HG02840 (cell line): ENCODE data around the gene GALM.
"Not testable (repeated sequence)": the region's sequence is repeated elsewhere in the genome, so short reads cannot be mapped to it uniquely, and the experiment has no call there.

Experiments used
- ATAC-seq: cut with Tn5 transposase; IDR thresholded peaks from one replicate; pipeline ENCODE4 v1.9.1; 2021; ENCODE audit warnings: mild to moderate bottlenecking, moderate library complexity, moderate number of reproducible peaks; ENCODE audit not compliant: unreplicated experiment, low FRiP score

GALM gene

DNA sequence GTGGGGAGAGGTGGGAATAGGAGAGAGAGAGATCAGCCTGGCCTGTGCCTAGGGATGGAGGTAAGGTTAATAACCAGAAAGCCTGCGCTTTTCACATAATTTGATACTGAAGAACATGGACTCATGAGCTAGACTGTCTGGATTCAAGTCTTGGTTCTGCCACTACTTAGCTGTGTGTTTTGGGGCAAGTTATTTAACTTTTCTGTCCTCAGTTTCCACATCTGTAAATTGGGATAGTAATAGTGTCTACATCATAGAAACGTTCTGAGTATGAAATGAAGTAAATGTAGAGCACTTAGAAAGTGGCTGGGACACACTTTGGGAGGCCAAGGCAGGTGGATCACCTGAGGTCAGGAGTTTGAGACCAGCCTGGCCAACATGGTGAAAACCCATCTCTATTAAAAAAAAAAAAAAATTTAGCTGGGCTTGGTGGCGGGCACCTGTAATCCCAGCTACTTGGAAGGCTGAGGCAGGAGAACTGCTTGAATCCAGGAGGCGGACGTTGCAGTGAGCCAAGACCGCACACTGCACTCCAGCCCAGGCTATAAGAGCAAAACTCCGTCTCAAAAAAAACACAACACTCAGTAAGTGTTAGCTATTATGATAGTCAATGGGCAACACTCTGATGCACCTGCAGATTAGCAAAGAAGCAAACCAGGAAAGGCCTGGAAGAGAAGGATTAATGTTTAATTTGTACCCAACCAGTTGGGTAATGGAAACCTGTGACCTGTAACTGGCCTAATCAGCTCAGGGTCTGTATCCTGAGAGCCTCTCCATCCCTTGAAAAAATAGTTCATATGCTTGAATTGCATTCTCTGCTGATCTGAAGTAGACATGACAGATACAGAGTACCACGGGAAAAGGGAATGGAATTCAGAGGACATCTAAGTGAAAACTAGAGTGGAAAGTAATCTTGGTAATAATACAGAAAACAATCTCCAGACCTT, 6.8 kb downstream of the GALM start:
- no peak for ATAC-seq

DNA sequence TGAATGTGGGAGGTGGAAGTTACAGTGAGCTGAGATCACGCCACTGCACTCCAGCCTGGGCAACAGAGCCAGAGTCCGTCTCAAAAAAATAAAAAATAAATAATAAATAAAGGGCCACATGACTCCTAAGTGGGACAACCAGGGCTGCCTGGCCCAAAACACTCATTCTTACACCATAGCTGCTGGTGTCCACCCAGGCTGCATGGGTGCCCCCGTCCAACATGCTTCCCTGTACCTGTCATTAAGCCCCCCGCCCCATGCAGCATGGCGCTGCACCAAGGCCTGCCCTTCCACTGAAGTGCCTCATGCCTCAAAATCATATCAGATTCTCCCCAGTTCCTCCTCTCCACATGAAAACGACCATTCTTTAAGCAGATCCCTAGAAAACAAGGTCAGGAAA, 10.8 kb downstream of the GALM start:
- no peak for ATAC-seq

DNA sequence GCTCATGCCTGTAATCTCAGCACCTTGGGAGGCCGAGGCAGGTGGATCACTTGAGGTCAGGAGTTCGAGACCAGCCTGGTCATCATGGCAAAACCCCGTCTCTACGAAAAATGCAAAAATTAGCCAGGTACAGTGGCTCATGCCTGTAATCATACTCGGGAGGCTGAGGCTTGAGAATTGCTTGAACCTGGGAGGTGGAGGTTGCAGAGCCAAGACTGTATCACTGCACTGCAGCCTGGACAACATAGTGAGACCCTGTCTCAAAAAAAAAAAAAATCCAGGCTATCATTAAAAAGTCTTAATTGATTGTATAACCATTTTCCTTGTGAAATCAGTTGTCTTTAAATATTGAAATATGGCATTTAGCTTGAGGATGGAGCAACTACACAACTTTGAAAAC, 15.0 kb downstream of the GALM start:
- ATAC-seq = not testable (repeated sequence)

DNA sequence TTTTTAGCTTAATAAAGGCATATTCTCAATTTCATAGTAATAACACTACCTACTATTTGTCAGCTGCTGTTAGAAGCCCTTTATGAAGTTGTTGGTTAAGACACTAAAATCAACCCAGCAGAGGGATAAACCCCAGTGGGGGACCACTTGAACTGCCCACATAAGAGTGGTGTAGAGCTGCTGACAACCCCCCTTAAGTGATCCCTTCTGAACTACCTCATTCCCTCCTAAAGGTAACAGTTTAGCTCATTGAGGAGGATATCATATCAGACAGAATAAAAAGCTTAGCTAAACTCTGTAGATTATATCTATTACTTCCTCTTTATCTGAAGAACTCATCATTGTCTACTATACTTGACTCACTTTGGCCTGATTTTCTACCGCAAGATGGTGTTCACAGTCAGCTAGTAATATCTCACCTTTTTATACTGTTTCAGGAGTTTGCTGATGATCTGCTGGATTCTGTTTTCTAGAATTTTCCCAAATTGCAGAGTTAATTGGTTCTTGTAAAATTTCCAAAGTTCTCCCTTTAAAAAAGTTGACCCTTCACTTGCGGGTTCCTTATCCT, 16.2 kb downstream of the GALM start:
- no peak for ATAC-seq

DNA sequence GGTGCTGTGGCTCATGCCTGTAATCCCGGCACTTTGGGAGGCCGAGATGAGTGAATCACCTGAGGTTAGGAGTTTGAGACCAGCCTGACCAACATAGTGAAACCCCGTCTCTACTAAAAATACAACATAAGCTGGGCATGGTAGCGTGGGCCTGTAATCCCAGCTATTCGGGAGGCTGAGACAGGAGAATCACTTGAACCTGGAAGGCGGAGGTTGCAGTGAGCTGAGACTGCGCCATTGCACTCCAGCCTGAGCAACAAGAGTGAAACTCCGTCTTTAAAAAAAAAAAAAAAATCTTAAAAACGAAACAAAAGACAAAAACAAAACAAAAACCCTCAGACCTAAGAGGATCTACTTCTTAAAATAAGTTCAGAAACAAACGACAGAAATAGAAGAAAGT, 16.7 kb downstream of the GALM start:
- not testable (repeated sequence) for ATAC-seq

DNA sequence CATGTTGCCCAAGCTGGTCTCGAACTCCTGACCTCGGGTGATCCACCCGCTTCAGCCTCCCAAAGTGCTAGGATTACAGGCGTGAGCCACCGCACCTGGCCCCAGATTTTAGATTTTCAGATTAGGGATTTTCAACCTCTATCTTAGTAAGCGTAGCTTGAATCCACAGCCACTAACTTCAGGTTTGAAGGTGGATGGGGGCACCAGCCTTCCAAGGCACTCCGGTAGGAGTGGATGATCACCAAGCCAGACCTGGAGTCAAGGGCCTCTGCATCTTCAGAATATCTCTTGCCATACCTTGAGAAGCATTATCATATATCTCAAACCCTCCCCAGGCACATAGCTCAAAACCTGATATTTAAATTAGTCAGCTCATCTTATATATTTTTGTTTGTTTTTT, 17.9 kb downstream of the GALM start:
- no peak for ATAC-seq

DNA sequence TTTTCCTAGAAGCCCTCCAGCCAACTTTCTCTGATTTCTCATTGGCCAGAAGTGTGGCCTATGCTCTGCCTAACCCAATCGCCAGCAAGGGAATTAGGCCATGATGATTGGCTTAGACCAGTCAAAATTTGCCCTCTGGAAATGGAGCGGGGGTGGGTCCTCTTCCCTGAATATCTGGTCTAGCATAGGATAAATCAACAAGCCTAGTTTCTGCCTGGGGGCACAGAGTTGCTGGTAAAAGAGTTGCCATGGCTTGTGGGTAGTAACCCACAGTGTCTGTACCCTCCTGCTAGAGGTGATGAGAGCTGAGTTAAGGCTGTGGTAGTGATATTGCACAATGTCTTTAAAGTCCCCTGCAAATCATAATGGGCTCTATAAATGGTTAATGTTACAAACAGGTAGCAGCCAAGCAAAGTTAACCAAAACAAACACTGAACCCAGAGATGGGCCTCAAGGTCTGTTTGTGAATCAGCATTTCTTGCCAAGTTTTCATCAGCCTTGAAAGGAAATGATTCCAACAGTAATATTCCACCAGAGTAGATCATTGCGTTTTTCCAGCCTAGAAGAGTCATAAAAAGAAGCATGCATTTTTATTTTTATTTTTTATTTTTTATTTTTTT, 19.3 kb downstream of the GALM start:
- no peak for ATAC-seq

DNA sequence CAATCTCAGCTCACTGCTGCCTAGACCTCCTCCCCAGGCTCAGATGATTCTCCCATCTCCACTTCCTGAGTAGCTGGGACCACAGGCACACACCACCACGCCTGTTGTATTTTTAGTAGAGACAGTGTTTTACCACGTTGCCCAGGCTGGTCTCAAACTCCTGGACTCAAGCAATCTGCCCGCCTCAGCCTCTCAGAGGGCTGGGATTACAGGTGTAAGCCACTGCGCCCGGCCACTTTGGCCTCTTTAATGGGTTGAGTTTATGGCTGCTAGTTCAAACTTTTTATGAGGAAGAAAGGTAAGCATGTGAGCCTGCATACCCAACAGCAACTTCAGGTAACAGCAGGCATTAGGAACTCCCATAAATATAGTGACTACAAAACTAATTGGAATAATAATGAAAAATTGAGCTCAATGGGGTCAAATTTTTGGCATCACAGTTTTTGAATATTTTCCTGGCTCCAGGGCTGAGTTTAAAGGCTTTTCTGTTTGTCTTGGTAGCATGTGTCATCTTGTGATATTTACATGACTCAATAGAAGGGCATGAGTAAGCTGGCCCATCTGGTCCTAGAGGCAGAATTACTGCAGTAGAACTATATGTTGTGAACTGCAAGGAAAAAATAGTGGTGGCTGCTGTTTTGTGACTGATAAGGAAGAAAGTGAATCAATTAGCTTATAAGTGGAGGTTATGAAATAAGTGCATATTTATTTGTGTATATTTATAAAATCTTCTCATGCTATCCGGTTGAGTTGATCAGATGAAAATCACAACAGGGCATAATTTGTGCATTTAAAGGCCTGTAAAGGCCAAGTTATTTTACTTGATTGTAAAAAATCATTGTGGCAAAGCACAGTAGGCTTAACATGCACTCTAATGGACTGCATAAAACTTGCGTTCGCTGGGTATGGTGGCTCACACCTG, 24.8 kb downstream of the GALM start:
- ATAC-seq = no peak

DNA sequence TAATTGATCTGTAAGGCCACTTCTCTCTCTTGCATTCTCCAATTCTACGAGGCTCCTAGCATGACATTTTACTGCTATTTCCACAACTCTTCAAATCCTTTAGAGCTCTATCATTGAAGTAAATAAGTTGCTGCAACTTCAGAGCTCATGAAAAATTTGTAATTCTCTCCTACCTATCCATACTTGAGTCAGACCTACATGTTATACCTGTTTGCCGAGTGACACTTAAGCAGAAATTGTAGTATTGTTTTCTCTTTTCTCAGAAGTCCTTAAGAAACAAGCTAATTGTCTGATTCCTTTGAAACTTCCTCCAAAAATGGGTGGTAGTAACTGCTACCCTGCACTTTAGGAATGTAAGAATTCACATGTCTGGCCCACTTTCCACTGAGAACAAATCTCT, 26.1 kb downstream of the GALM start:
- no peak for ATAC-seq

DNA sequence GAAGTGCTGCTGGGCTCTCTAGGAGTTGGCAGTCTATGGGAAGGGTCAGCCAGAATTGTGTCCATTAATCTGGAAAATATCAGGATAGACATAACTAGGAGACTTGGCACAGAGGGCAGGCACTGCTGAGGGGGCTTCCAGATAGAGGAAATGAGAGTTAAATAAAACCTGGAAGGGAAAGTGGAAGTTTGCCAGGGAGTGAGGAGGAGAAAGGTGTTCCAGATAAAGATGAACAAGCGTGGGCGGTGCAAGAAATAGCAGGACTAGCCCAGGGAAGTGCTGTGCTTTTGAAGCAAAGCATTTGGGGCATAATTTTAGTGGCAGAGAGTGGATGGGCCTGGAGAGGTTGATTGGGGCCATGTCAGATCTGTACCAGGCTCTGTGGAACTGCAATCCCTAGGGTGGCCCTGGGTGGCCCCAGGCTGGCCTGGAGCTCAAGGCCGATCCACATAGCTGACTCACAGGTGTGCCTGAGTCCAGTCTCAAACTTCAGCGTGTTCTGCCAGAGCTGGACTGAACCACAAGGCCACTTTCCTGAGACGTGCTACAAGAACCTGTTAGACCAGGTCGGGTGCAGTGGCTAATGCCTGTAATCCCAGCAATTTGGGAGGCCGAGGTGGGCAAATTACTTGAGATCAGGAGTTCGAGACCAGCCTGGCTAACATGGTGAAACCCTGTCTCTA, 26.9 kb downstream of the GALM start:
- no peak for ATAC-seq

DNA sequence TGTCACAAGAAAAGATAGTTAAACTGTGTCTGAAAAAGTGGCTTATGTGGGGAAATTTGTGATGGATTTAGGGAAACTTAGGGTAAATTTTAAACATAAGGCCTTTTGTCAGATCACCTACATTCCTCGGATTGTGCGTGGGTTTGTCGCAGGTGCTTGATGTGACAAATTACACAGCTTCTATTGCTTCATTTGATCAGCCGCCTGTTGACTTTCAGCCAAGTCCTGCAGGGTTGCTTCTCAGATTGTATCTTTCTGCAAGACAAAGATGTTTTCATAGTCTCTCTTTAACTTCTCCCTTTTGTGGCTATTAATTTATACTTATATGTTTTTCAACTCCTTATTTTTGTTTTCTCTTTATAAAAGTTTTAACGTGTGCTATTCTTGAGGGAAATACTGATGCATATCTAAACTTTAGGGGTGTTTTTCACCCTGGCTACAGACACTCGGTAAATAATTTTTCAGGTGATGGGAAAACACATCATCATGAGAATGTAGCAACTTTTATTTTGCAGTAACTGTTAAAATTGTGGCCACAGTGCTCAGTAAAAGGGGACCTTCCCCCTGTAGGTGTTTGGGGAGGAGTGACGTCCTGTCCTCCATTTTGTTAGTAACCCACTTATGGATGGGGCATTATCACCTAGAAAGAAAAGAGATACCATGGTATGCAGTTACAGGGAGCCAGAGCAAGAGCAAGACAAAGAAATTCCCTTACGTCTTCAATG, 31.4 kb downstream of the GALM start:
- ATAC-seq = no peak

DNA sequence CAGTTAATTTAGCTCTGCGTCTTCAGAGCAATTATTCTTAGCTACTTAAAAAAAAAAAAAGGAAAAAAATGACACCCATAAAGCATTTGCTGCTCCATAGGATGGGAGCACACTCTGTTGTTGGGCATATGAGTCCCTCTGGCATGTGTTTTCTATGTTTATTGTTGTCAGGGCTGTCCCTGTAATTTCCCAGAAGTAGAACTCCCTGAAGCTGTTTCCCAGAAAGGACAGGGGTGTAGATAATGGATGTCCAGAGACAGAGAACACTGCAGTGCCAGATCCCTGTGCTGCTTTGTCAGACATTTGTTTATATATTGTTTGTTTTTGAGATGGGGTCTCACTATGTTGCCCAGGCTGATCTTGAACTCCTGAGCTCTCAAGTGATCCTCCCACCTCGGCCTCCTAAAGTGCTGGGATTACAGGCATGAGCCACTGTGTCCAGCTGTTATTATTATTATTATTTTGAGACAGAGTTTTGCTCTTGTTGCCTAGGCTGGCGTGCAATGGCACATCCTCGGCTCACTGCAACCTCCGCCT, 32.6 kb downstream of the GALM start:
- no peak for ATAC-seq

DNA sequence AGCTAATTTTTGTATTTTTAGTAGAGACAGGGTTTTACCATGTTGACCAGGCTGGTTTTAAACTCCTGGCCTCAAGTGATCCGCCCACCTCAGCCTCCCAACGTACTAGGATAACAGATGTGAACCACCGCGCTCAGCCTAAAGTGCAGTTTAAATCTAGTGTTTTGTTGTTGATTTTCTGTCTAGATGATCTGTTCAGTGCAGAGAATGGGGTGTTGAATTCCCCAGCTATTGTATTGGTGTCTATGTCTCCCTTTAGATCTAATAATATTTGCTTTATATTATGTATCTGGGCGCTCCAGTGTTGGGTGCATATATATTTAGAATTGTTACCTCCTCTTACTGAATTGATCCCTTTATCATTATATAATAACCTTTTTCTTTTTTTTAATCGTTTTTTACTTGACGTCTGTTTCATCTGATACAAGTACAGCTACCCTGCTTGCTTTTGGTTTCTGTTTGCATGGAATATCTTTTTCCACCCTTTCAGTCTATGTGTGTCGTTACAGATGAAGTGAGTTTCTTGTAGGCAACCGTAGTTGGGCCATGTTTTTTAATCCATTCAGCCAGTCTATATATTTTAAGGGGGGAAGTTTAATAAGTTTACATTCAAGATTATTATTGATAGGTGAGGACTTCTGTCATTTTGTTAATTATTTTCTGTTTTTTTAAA, 34.3 kb downstream of the GALM start:
- ATAC-seq = no peak

DNA sequence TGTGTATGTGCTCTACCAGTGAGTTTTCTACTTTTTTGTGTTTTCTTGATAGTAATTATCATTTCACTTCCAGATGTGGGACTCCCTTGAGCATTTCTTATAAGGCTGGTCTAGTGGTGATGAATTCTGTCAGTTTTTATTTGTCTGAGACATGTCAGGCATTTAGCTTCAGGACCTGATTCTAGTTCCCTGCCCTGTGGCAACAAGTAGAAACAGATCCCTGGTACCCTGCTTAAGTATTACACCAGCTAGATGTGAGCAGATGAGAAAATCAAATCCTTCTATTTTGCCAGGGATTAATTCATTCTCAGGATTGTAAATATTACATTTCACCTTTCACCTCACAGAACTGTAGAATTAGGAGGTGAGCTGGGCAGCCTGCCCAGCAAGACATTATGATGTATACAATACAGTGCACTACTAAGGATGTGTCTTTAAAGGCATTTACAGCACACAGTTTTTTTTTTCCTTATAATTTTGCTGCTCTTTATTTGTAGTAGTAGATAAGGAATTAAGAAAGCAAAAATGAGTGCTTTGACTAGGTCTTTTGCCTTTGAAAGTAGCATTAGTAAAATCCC, 35.1 kb downstream of the GALM start:
- no peak for ATAC-seq

DNA sequence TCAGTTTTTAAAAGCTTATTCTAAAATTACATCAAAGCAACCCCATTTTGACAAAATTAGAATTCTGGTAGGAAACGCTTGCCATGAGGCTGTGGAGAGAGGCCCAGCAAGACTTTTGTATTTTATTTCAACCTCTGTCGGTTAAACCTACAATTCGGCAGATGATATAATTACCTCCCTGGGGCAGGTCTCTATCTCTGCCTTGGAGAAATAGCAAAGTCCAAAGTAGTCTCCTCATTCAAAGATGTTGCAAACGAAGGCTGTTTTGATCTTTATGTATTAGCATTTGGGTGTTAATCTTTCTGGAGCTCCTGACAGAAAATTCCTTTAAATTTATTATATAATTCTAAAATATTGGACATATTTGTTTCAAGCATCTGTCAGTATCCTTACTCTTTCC, 35.6 kb downstream of the GALM start:
- ATAC-seq = no peak

DNA sequence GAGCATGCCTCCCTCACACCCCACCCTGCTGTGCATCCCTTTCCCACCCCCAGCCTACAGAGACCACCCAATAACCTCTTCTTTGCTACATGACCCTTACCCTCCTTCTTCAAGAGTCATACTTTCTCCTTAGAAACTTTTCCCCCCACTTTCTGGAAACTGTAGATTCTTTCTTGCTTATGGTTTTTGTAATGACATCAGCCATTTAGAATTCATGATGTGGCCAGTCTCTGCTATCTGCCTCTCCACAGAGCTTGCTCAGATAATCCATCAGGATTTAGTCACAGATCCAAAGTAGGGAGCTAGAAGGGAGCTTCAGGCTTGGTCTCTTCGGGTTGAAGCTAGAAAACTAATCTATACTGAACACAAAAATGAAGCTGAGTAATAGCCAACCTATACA, 36.5 kb downstream of the GALM start:
- ATAC-seq = no peak

DNA sequence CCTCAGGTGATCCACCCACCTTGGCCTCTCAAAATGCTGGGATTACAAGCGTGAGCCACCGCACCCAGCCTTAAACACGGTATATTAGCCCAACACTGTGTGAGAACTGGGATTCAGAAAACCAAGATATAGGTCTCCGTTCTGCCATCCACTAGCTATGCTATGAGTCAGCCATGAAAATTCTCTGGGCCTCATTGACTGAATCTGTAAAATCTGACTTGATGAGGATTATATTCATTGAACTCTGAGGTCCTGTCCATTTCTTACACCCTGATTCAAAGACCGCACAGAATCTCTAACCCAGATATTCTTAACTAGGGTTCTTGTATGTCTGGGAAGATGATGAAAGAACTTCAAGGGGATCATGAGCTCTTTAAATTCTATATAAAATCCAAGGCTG, 37.4 kb downstream of the GALM start:
- ATAC-seq = not testable (repeated sequence)

DNA sequence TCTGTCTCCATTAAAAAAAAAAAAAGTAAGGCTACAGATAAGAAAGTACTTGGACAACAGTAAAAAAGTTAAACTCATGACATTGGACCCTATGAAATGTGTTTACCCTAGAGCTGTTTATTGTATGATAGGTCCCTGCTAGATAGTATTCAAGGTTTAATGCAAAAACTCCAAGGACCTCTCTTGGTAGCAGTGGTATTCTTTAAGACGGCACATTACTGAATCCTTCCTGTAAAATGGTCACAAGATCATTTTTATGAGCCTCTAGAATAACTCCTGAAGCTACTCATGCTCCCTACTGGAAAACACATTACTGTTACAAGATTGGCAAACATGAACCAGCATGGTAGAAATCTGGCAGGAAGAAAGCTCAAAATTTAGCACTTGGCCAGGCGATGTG, 38.8 kb downstream of the GALM start:
- ATAC-seq = no peak
